Ishikawa (cell line): ENCODE data around the gene CYP4F22.

Experiments
- CEBPB ChIP-seq: IDR thresholded peaks from 2 replicates; pipeline ENCODE4 v1.6.1; 2012
- EGR1 ChIP-seq: IDR thresholded peaks from 2 replicates; pipeline ENCODE4 v1.6.1; 2012
- EP300 ChIP-seq: IDR thresholded peaks from 2 replicates; pipeline ENCODE4 v1.6.1; 2012; ENCODE audit warnings: borderline replicate concordance
- FOXM1 ChIP-seq: IDR thresholded peaks from 2 replicates; pipeline ENCODE4 v1.6.1; 2012; ENCODE audit warnings: low read depth, borderline replicate concordance
- NFIC ChIP-seq: IDR thresholded peaks from 2 replicates; pipeline ENCODE4 v1.6.1; 2012
- RAD21 ChIP-seq: IDR thresholded peaks from 2 replicates; pipeline ENCODE4 v1.6.1; 2012; ENCODE audit warnings: low read depth
- REST ChIP-seq: IDR thresholded peaks from 2 replicates; pipeline ENCODE4 v1.6.1; 2012; ENCODE audit warnings: low read depth, mild to moderate bottlenecking
- TAF1 ChIP-seq: IDR thresholded peaks from 2 replicates; pipeline ENCODE4 v1.6.1; 2012; ENCODE audit warnings: low read depth, mild to moderate bottlenecking
- TEAD4 ChIP-seq: IDR thresholded peaks from 2 replicates; pipeline ENCODE4 v1.6.1; 2012
- YY1 ChIP-seq: IDR thresholded peaks from 2 replicates; pipeline ENCODE4 v1.6.1; 2012; ENCODE audit warnings: low read depth
- ZBTB7A ChIP-seq: IDR thresholded peaks from 2 replicates; pipeline ENCODE4 v1.6.1; 2012; ENCODE audit warnings: low read depth
- TF ChIP-seq, protein P1 (sequence below): IDR thresholded peaks from 2 replicates; pipeline ENCODE4 v1.6.1; 2012
- TF ChIP-seq, protein P2 (sequence below): IDR thresholded peaks from 2 replicates; pipeline ENCODE4 v1.6.1; 2012

- TF ChIP-seq ZBTB7A (no peak), TAF1 (no peak), REST (no peak), EGR1 (no peak), CEBPB (no peak), EP300 (no peak), FOXM1 (no peak), NFIC (no peak), YY1 (no peak), TEAD4 (no peak), RAD21 (no peak)
- TF ChIP-seq, protein P1, sequence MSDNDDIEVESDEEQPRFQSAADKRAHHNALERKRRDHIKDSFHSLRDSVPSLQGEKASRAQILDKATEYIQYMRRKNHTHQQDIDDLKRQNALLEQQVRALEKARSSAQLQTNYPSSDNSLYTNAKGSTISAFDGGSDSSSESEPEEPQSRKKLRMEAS, result no peak
- TF ChIP-seq, protein P2, sequence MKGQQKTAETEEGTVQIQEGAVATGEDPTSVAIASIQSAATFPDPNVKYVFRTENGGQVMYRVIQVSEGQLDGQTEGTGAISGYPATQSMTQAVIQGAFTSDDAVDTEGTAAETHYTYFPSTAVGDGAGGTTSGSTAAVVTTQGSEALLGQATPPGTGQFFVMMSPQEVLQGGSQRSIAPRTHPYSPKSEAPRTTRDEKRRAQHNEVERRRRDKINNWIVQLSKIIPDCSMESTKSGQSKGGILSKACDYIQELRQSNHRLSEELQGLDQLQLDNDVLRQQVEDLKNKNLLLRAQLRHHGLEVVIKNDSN, result no peak
Observed at GRCh38 chr19:15562145-15562544, 53.8 kb downstream of the CYP4F22 start.
